Measurements from ENCODE around the gene LIMS2.
A peak's percentile ranks its signal among the peaks of the same experiment; 100 is the strongest.

Gene LIMS2

DNA sequence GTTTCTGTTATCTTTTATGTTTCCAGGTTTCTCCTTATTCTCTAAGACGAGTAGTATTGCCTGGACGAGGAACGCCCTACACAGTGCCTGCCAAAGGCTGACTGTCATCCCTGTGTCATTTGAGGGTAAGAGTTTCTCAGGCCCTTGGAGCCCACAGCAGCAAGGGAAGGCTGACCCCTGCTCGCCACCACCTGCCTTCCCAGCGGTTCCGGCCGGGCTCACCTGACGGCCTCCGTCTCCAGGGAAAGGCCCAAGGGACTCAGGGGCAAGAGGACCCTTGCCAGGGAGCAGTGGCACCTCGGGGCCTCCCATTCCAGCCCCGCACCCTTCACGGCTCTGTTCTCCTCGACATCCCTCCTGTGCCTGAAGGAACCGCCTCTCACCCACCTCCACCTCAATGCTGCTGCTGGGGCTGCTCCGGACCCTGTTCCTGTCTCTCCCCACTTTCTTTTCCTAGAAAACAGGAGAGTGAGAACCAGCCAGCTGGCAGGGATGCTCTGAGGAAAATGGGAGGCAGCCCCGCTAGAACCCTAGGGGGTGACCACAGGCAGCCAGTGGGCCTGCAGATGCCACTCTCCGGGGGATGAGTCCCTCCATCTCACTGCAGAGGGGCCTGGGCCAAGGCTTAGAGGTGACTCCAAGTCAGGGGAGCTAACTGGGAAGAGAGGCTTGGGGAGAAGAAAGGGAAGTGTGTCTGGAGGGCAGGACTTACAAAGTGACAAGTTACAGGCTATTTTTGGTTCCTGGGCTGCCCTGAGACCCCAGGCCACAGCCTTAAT is 1.9 kb downstream of the LIMS2 start:
- H3K9me3 ChIP-seq (ENCODE audit: control insufficient read depth, insufficient read depth, low read length) = no peaks in the 10 kb centered on the region; the same call in 1 of the 2 replicates
- no peaks in the 10 kb centered on the region for H3K36me3 ChIP-seq (ENCODE audit: insufficient read depth, low read length)
- H3K4me1 ChIP-seq (ENCODE audit: insufficient read depth, low read length) = no peaks in the 10 kb centered on the region
- H3K9ac ChIP-seq (ENCODE audit: low read depth, low read length) = no peak overlapping the region

GRCh38 chr2:127672341-127673224 is 2.7 kb downstream of the LIMS2 start:
- H3K4me1 ChIP-seq (ENCODE audit: insufficient read depth, low read length) = no peaks in the 10 kb centered on the region
- no peaks in the 10 kb centered on the region for H3K36me3 ChIP-seq (ENCODE audit: insufficient read depth, low read length)
- no peak overlapping the region for H3K9ac ChIP-seq (ENCODE audit: low read depth, low read length)
- H3K9me3 ChIP-seq (ENCODE audit: control insufficient read depth, insufficient read depth, low read length) = no peaks in the 10 kb centered on the region; the same call in 1 of the 2 replicates

DNA sequence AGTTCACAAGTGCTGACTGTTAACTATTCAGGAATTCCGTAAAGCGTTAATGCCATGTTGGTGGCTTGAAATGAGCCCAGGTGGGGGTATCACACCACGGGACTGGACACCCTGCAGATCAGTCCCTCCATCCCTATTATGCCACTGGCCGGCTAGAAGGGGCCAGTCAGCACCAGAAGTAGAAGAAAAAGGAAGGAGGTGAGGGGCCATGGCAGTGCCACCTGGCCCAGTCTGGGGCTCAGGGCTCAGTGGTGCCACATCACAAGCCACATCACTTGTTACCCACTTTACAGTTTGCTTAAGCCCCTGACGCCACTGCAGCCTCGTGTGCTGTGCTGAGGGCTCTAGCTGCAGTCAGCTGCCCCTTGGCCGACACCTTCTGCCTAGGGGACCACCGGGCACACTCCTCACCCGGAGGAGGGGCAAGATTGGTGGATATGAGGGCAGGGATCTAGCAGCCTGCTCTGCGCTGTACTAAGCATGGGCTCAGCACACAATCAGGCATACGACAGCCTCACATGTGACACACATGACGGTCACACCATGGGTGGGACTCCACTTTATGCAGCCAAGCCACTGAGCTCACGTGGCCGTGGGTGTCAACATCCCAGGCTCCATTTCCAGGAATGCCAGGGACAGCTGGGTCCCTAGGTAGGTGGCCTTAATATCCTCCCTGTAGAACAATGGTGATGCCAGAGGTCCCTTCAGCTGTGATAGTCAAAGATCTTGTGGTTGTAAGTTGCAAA is 3.6 kb downstream of the LIMS2 start:
- Histone ChIP-seq H3K36me3 (ENCODE audit: insufficient read depth, low read length) (no peaks in the 10 kb centered on the region), H3K4me1 (ENCODE audit: insufficient read depth, low read length) (no peaks in the 10 kb centered on the region), H3K9ac (ENCODE audit: low read depth, low read length) (no peak overlapping the region), H3K9me3 (ENCODE audit: control insufficient read depth, insufficient read depth, low read length) (no peaks in the 10 kb centered on the region)

DNA sequence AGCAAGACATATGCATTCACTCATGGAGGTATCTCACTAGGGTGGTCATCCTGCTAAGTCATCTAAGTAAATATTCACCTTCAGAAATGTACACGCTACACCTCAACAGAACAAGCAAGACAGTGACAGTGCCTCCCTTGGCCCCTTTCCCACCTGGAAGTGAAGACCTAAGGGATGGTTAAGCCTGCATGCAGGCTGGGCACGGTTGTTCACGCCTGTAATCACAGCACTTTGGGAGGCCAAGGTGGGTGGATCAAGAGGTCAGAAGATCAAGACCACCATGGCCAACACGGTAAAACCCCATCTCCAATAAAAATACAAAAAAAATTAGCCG is 4.4 kb downstream of the LIMS2 start:
- H3K9me3 ChIP-seq (ENCODE audit: control insufficient read depth, insufficient read depth, low read length) = no peaks in the 10 kb centered on the region
- no peaks in the 10 kb centered on the region for H3K36me3 ChIP-seq (ENCODE audit: insufficient read depth, low read length)
- H3K9ac ChIP-seq (ENCODE audit: low read depth, low read length) = no peak overlapping the region
- no peaks in the 10 kb centered on the region for H3K4me1 ChIP-seq (ENCODE audit: insufficient read depth, low read length)

- Histone ChIP-seq H3K4me1 (ENCODE audit: insufficient read depth, low read length) (no peaks in the 10 kb centered on the region), H3K9ac (ENCODE audit: low read depth, low read length) (no peak overlapping the region), H3K36me3 (ENCODE audit: insufficient read depth, low read length) (no peaks in the 10 kb centered on the region), H3K9me3 (ENCODE audit: control insufficient read depth, insufficient read depth, low read length) (no peaks in the 10 kb centered on the region)
Measured at GRCh38 chr2:127670055-127670956, 5.0 kb downstream of the LIMS2 start.

DNA sequence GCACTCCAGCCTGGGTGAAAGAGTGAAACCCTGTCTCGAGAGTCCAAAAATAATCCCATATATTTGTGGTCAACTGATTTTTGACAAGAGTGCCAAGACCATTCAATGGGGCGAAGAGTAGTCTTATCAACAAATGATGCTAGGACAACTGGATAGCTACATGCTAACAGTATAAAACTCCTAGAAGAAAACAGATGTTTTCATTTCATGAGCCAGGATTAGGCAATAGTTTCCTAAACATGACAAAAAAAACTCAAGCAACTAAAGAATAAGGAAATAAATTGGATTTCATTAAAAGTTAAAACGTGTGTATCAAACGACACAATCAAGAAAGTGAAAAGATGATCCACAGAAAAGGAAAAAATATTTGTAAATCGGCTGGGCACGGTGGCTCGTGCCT is 6.3 kb downstream of the LIMS2 start:
- H3K4me1 ChIP-seq (ENCODE audit: insufficient read depth, low read length) = no peaks in the 10 kb centered on the region
- H3K9me3 ChIP-seq (ENCODE audit: control insufficient read depth, insufficient read depth, low read length) = no peaks in the 10 kb centered on the region
- no peak overlapping the region for H3K9ac ChIP-seq (ENCODE audit: low read depth, low read length)
- H3K36me3 ChIP-seq (ENCODE audit: insufficient read depth, low read length) = no peaks in the 10 kb centered on the region

DNA sequence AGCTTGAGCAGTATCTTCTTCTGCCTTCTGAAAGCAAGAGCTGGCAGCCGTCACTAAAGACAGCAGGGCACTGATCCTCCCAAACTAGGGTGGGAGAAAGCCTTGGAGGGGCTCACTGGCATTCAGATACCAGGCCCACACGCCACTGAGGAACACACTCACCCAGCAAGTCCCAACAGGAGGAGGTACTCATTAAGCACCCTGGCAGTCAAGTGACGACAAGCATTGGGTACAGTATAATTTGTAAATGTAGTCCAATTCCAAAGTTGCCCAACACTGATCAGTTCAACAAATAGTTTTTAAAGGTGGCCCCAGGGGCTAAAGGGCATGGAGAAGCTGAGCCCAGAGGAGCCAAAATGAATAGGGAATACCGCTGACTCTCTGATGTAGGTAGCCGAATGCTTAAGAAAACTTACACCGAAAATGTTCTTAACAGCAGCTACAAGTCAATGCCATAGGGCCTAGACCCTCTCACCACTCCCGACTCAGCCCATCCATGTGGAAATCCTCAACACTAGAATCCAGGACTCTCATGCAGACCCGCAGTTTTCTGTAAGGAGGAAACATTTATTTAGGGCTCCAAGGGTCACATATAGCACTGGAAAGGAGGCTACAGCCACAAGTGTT is 9.9 kb downstream of the LIMS2 start:
- no peak overlapping the region for H3K9ac ChIP-seq (ENCODE audit: low read depth, low read length)
- H3K4me1 ChIP-seq (ENCODE audit: insufficient read depth, low read length) = peaks cover 7% of the 10 kb centered on the region; the same call in 1 of the 2 replicates
- H3K9me3 ChIP-seq (ENCODE audit: control insufficient read depth, insufficient read depth, low read length) = no peaks in the 10 kb centered on the region
- no peaks in the 10 kb centered on the region for H3K36me3 ChIP-seq (ENCODE audit: insufficient read depth, low read length)

- Histone ChIP-seq H3K9ac (ENCODE audit: low read depth, low read length) (no peak overlapping the region), H3K4me1 (ENCODE audit: insufficient read depth, low read length) (peaks cover 7% of the 10 kb centered on the region; the same call in 1 of the 2 replicates), H3K36me3 (ENCODE audit: insufficient read depth, low read length) (no peaks in the 10 kb centered on the region)
Measured at GRCh38 chr2:127664895-127665225, 10.5 kb downstream of the LIMS2 start.

DNA sequence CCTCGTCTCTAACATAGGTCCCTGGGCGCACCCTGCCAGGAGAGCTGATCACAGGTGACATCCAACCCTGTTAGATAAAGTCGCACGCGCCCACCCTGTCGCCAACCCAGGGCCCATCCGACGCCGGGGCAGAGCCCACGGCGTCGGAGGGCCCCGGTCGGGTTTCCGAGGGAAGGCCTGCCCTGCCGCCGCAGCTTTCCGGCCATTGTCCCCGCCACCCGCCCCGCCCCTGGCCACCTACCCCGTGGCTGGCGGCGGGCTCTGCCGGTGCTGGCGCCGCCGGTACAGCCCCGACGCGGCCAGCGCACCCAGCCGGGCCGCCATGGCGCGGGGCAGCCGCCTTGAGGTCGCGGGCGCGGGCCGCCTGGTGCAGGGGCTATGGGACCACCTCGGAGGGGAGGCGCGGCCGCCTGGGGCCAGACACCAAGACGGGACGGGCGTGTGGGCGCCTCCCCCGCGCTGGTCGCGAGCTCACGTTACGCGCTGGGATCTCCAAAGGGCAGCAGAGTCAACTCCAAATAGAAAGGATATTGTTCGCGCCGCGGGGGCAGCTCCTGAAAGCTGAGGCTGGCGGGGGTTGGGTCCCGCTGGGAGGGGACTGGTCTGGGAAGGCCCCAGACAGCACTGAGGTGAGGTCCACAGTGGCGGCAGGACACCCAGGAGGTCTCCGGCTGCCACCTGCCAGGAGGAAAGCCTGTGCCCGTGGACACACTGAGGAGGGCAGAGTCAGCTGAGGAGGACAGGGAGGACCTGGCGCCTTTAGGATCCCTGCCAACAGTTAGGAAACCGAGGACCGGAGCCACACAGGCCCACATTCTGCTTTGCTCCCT is 11.1 kb downstream of the LIMS2 start:
- Histone ChIP-seq H3K36me3 (ENCODE audit: insufficient read depth, low read length) (no peaks in the 10 kb centered on the region), H3K9ac (ENCODE audit: low read depth, low read length) (peak overlapping the region; percentile 61; the same call in 1 of the 2 replicates), H3K4me1 (ENCODE audit: insufficient read depth, low read length) (peaks cover 7% of the 10 kb centered on the region; the same call in 1 of the 2 replicates), H3K9me3 (ENCODE audit: control insufficient read depth, insufficient read depth, low read length) (no peaks in the 10 kb centered on the region)

More at GRCh38 chr2:127664895-127665225, 10.5 kb downstream of the LIMS2 start:
- H3K9me3 ChIP-seq (ENCODE audit: control insufficient read depth, insufficient read depth, low read length) = no peaks in the 10 kb centered on the region

DNA sequence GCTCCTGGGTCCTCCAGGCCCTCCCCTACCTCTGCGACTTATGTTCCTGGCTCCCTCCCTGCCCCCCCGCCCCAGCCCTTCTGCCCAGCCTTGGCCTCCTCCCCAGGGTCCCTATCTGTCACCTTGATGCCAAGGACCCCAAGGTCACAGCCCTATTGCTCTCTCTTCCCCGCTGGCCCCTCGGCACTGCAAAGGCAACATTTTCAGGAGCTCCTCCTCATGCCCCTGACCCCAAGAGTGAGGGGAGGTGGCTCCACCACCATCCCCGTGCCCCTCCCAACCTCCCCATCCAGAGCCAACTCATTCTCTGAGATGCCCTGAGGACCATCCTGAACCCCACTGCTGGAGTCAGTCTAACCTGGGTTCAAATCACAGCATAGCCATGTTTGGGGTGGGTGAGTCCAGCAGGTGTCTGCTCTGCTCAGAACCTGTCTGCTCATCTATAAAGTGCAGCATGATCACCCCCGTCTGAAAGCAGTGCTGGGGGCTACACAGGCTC is 11.7 kb downstream of the LIMS2 start:
- H3K9ac ChIP-seq (ENCODE audit: low read depth, low read length) = peak overlapping the region; percentile 61; the same call in 1 of the 2 replicates
- no peaks in the 10 kb centered on the region for H3K9me3 ChIP-seq (ENCODE audit: control insufficient read depth, insufficient read depth, low read length)
- peaks cover 7% of the 10 kb centered on the region; the same call in 1 of the 2 replicates for H3K4me1 ChIP-seq (ENCODE audit: insufficient read depth, low read length)

DNA sequence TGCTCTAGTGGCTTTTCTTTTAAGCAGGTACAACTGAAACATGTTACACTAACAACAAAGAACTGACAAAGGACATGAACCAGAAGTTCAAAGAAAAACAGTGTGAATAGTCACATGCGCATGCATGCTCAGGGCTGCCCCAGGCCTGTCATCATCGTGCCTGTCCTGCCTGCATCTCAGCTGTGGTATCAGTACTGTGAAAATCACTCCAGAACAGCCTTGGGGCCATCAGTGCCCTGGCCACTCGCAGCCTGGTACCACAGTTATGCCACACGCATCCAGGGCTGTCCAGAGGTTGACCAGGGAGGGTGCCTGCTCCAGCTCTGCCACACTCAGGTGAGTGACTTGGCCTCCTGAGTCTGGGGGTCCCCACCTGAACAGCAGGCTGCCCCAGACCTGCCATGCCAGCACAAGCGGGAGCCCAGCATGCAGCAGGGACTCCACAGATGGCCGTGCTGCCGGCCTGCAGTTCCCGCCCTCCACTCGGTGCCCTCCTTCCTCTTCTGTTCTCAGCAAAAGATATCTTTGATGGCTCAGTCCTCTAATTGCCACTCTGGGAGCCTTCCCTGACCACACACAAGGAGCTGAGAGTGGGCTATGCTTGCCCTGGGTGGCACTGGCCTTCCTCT is 12.3 kb downstream of the LIMS2 start:
- Histone ChIP-seq H3K9me3 (ENCODE audit: control insufficient read depth, insufficient read depth, low read length) (no peaks in the 10 kb centered on the region), H3K36me3 (ENCODE audit: insufficient read depth, low read length) (no peaks in the 10 kb centered on the region), H3K9ac (ENCODE audit: low read depth, low read length) (no peak overlapping the region), H3K4me1 (ENCODE audit: insufficient read depth, low read length) (peaks cover 7% of the 10 kb centered on the region; the same call in 1 of the 2 replicates)

More for the DNA sequence above, 11.7 kb downstream of the LIMS2 start:
- H3K36me3 ChIP-seq (ENCODE audit: insufficient read depth, low read length) = no peaks in the 10 kb centered on the region

DNA sequence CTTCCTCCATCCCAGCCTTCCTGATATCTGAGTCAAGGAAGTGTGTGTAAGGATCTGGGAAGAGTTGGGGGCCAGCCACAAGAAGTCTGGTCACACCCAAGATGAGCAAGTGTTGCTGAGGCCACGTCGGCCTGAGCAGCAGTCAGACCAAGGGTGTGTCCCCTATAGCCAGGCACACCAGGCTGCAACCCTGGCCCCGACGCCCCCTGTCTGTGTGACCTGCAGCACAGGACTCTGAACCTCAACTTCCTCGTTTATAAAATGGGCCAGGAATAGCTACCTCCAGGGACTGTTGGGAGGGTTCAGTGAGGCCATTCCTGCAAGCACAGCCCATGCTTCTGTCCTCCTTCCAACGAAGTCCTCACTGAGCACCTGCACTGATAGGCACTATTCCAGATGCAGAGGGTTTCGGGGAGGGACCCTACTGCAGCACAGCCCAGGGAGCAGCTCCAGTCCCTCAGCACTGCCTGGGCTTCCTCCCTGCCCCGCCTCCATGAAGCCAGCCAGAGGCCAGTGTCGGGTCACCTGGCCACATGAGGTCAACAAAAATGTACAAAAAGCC is 13.3 kb downstream of the LIMS2 start:
- Histone ChIP-seq H3K4me1 (ENCODE audit: insufficient read depth, low read length) (peaks cover 7% of the 10 kb centered on the region; the same call in 1 of the 2 replicates), H3K9me3 (ENCODE audit: control insufficient read depth, insufficient read depth, low read length) (no peaks in the 10 kb centered on the region), H3K36me3 (ENCODE audit: insufficient read depth, low read length) (no peaks in the 10 kb centered on the region), H3K9ac (ENCODE audit: low read depth, low read length) (no peak overlapping the region)
